Astrocyte (in vitro differentiated cells and primary cell): ENCODE results near the gene RNF43.

Source experiments
- CTCF ChIP-seq: IDR thresholded peaks from 2 replicates; pipeline ENCODE4 v1.5.1; 2011; ENCODE audit warnings: low read depth, mild to moderate bottlenecking, inconsistent platforms, low read length, moderate library complexity; ENCODE audit not compliant: insufficient read depth
- EZH2 ChIP-seq: IDR thresholded peaks from 2 replicates; pipeline ENCODE4 v1.6.1; 2012; ENCODE audit warnings: mild to moderate bottlenecking, low read length, inconsistent platforms; ENCODE audit not compliant: insufficient read depth

GRCh38 chr17:58414596-58414997 is 2.7 kb downstream of the RNF43 start:
- TF ChIP-seq CTCF (no peak), EZH2 (no peak)
